ENCODE results near the gene CCR5.

Gene CCR5

GRCh38 chr3:46406443-46406787, 35.7 kb downstream of the CCR5 start:
- Histone ChIP-seq H3K79me2 (ENCODE audit: insufficient read depth, low read length) (no peaks in the 10 kb centered on the region), H3K27me3 (ENCODE audit: insufficient read depth, low read length, poor library complexity) (no peaks in the 10 kb centered on the region), H3K36me3 (ENCODE audit: insufficient read depth, low read length) (no peaks in the 10 kb centered on the region), H2AFZ (ENCODE audit: low read depth, low read length) (no peak overlapping the region), H3K9ac (ENCODE audit: low read depth, low read length) (no peak overlapping the region), H3K4me3 (ENCODE audit: low read depth in 1 of 2, low read length in 2 of 2) (no peak overlapping the region), H3K4me1 (ENCODE audit: insufficient read depth, low read length) (peaks cover 38% of the 10 kb centered on the region), H4K20me1 (ENCODE audit: insufficient read depth, low read length) (no peaks in the 10 kb centered on the region), H3K9me3 (ENCODE audit: insufficient read depth, low read length, severe bottlenecking) (no peaks in the 10 kb centered on the region), H3K27ac (ENCODE audit: low read length) (peak overlapping the region; percentile 22; the same call in 1 of the 2 replicates), H3K4me2 (ENCODE audit: insufficient read depth, low read length) (no peak overlapping the region)
- no peak for ATAC-seq (ENCODE audit: insufficient read depth, low read depth)
- no peak for DNase-seq
- no peak for TF ChIP-seq CTCF (IDR thresholded peaks at IDR 0.05; ENCODE audit: borderline replicate concordance, extremely low read depth, low read length, poor library complexity, severe bottlenecking)

- Histone ChIP-seq H3K36me3 (ENCODE audit: insufficient read depth, low read length) (no peaks in the 10 kb centered on the region), H3K79me2 (ENCODE audit: insufficient read depth, low read length) (no peaks in the 10 kb centered on the region), H3K4me1 (ENCODE audit: insufficient read depth, low read length) (peaks cover 38% of the 10 kb centered on the region), H3K27me3 (ENCODE audit: insufficient read depth, low read length, poor library complexity) (no peaks in the 10 kb centered on the region), H3K9ac (ENCODE audit: low read depth, low read length) (peak within 1 kb of the TSS; percentile 21; the same call in 1 of the 2 replicates), H3K4me3 (ENCODE audit: low read depth in 1 of 2, low read length in 2 of 2) (no peak within 1 kb of the TSS), H4K20me1 (ENCODE audit: insufficient read depth, low read length) (no peaks in the 10 kb centered on the region), H3K9me3 (ENCODE audit: insufficient read depth, low read length, severe bottlenecking) (no peaks in the 10 kb centered on the region), H3K4me2 (ENCODE audit: insufficient read depth, low read length) (no peak within 1 kb of the TSS; the same call in 1 of the 2 replicates), H2AFZ (ENCODE audit: low read depth, low read length) (no peak within 1 kb of the TSS), H3K27ac (ENCODE audit: low read length) (peak within 1 kb of the TSS; percentile 22)
- peak; percentile 71 for ATAC-seq (ENCODE audit: insufficient read depth, low read depth)
- DNase-seq: peak; percentile 20
- TF ChIP-seq EZH2 (IDR thresholded peaks at IDR 0.05; ENCODE audit: borderline replicate concordance, low read depth, low read length, severe bottlenecking) (no peak), CTCF (IDR thresholded peaks at IDR 0.05; ENCODE audit: borderline replicate concordance, extremely low read depth, low read length, poor library complexity, severe bottlenecking) (no peak)
These were observed 36.3 kb downstream of the CCR5 start, which contains the start of the genes CCR5AS and CCRL2 for GRCh38 chr3:46406788-46407611. Gene CCR5AS, minus strand, starts transcription at chr3:46407066. Gene CCRL2, plus strand, starts transcription at chr3:46407259. Its CDS starts 821 bp downstream, at chr3:46408080.

GRCh38 chr3:46407970-46408369, 37.2 kb downstream of the CCR5 start:
- Histone ChIP-seq H3K4me2 (ENCODE audit: insufficient read depth, low read length) (no peak overlapping the region), H4K20me1 (ENCODE audit: insufficient read depth, low read length) (no peaks in the 10 kb centered on the region), H3K4me1 (ENCODE audit: insufficient read depth, low read length) (peaks cover 38% of the 10 kb centered on the region), H3K27ac (ENCODE audit: low read length) (peak overlapping the region; percentile 39), H3K4me3 (ENCODE audit: low read depth in 1 of 2, low read length in 2 of 2) (no peak overlapping the region), H3K27me3 (ENCODE audit: insufficient read depth, low read length, poor library complexity) (no peaks in the 10 kb centered on the region), H3K79me2 (ENCODE audit: insufficient read depth, low read length) (no peaks in the 10 kb centered on the region), H2AFZ (ENCODE audit: low read depth, low read length) (no peak overlapping the region), H3K9me3 (ENCODE audit: insufficient read depth, low read length, severe bottlenecking) (no peaks in the 10 kb centered on the region), H3K36me3 (ENCODE audit: insufficient read depth, low read length) (no peaks in the 10 kb centered on the region), H3K9ac (ENCODE audit: low read depth, low read length) (no peak overlapping the region)
- no peak for TF ChIP-seq EZH2 (IDR thresholded peaks at IDR 0.05; ENCODE audit: borderline replicate concordance, low read depth, low read length, severe bottlenecking)
- no peak for TF ChIP-seq CTCF (IDR thresholded peaks at IDR 0.05; ENCODE audit: borderline replicate concordance, extremely low read depth, low read length, poor library complexity, severe bottlenecking)
- DNase-seq: no peak
- ATAC-seq (ENCODE audit: insufficient read depth, low read depth): no peak
